Measurements from ENCODE around the gene FAM107B.
"Not testable (repeated sequence)": the region's sequence is repeated elsewhere in the genome, so short reads cannot be mapped to it uniquely, and the experiment has no call there.

FAM107B gene

DNA sequence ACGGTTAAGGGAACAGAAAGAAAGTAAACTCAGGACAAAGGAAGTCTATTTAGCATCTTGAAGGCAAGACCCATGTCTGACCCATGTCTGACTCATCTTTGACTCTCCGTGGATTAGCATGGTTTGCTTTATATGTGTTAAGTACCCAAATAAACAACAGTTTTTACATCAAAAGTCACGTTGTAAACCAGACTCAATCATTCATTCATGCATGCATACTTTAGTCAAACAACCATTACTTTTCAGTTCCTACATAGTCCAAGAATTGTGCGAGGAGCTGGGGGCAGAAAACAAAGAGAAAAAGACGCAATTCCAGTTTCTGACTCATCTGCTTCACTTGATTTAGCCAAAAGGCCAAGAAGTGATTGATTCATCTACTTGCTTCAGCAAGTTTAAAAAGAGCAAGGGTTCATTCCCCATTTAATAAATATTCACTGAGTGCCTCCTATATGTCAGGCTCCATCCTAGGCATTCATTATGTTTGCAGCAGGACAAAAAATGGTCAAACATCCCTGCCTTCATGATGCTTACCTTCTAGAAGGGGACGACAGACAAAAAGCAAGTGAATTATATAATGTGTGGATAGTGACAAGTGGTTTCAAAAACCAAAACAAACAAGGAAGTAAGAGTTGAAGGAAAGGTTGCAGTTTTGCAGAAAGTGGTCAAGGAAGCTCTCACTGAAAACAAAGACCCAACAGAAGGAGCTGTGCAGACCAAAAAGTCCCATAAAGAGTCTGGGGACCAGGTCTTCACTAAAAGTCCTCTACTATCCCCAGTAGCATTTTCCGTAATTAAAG is 116.2 kb downstream of the FAM107B start:
- DNase-seq: no peak

DNA sequence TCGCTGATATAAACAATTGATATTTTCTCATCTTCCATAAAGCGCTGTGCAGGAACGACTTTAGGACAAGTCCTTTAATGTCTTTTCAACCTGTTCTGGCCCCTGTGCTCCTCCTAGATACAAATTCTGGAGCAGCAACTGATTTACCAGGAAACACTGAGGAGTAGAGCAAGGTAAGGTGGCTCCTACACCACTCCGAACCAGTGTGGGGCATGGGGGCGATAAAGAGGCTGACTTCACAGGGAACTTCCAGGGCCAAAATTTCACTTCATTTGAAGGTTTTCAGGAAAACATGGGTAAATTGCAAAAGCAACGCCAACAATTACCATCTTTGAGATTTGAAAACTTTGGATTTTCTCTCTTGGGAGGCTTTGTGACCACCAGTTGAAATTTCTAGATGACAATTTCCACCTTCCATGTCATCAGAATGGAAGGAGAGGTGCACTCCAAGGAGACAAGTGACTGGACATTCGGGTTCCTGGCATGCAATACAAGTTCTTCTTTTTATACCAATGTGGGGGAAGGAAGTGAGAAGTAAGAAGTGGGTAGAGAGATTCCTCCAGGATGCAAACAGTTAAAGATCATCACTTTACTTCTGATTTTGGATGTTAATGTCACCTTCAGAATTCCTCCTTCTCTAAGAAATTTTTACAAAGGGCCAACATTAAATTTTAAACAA is 118.5 kb downstream of the FAM107B start:
- no peak for DNase-seq

DNA sequence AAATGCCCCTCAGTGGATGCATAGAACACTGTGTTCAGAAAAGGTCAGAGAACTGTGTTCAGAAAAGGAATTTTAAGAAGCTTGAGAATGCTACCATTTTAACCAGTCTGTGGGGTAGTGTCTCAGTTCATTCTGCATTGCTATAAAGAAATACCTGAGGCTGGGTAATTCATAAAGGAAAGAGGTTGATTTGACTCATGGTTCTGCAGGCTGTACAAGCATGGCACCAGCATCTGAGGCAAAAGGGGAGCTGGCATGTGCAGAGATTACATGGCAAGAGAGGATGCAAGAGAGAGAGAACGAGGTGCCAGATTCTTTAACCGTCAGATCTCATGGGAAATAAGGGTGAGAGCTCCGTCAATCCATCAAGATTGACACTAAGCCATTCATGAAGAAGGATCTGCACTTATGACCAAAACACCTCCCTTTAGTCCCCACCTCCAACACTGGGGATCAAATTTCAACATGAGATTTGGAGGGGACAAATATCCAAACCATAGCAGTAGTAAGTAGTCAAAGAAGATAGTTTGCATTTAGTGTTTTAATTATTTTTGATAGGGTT is 119.8 kb downstream of the FAM107B start:
- no peak for DNase-seq

DNA sequence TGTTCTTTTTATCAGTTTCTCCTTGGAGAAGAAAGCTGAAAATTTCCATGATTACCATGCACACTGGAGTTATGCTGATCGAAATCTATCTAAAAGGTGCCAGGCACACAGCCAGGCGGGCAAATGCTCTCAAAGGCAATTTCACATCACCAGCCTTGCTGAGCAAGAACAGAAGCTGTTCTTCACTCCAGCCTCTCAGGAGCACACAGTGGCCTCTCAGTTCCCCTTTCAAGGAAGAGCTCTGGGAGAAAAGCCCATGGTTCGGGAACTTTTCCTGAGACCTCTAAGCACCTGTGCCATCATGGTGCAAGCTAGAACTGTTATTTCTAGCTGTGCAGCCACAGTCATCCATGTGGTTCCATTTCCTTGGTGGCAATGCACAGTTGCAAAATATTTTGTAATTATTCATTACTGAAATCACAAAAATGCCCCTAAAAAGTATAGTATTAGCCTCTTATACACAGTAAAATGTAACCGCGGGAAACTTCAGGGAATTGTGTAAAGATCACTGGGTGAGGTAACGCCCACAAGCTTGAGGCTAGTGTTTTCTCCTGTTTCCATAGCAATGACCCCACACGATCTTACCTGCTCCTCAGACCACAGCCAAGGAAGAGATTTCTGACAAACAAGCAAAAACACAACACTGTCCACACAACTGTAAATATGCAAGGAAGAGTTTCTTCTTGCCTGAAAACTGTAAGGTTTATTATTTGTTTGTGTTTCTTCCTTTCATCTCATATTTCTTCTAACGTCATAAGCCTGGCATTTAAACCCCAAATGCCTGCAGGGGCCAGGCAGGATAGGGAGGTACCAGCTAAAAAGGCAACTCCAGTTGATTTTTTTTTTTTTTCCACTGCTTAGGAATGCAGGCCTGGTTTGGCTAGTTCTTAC is 121.2 kb downstream of the FAM107B start:
- DNase-seq: no peak

DNA sequence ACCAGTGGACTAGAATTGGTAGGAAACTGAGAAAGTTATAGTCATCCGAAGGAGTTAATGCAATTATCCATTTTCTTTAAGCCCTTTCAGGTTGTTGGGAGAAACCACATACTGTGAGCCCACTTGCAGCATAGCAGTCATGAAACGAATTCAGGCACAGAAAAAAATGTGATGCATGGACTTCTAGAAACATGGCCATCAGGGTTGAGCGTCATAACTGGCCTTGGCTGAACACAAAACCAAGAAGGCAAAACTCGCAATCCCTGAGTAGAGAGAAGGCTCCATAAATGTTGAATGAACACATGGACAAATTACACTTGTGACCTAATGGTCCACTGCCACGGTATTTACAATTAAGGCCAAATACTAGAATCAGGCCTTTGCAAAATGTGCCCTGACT is 121.9 kb downstream of the FAM107B start:
- DNase-seq: no peak

DNA sequence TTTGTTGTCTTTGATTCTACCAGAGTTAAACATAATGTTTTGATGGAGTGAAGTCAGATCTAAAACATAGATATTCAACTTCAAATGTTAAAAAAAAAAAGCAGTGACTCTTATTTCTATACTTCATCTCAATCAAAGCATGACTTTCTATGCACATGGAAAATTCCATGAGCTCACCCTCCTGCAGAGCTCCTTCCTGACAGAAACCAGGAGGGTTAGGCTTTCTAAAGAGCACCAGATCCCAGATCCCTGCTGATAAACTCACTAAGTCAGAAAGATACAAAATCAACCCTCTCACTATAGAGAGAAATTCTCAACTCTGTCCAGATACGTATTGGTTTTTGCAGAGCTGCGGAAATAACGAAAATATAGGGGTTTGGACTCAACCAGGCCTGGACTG is 122.6 kb downstream of the FAM107B start:
- no peak for DNase-seq

DNA sequence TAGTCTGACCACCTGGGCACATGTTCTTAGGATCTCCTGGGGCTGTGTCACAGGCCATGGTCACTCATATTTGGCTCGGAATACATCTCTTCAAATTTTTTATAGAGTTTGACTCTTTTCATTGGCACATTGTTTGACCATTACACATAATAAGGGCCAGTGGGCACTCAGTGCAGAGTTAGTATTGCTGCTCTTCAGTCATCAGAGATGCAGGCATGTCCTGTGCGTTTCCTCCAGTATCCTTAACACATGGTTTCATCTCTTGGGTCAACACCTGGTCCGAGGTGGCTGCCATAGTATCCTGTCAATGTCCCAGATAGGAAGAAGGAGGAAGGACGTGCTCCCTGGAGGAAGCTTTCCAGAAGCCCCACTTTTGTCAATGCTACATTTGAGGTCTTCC is 125.0 kb downstream of the FAM107B start:
- no peak for DNase-seq

DNA sequence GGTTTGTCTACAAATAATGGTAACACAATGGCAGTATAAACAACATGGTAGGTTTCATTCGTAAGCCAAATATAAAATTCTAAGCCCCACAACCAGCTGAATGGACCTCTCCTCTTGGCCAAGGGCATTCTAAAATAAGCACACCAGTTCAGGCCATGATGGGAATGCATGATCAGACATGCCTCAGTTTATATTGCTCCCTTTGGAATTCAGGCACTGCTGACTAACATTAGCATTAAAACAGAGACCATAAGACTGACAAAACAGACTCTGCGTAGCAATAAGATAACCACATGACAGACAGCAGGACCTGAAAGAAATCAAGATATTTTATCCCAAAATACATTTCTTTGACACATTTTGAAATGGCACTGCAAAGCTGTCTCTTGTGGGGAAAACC is 125.8 kb downstream of the FAM107B start:
- no peak for DNase-seq

DNA sequence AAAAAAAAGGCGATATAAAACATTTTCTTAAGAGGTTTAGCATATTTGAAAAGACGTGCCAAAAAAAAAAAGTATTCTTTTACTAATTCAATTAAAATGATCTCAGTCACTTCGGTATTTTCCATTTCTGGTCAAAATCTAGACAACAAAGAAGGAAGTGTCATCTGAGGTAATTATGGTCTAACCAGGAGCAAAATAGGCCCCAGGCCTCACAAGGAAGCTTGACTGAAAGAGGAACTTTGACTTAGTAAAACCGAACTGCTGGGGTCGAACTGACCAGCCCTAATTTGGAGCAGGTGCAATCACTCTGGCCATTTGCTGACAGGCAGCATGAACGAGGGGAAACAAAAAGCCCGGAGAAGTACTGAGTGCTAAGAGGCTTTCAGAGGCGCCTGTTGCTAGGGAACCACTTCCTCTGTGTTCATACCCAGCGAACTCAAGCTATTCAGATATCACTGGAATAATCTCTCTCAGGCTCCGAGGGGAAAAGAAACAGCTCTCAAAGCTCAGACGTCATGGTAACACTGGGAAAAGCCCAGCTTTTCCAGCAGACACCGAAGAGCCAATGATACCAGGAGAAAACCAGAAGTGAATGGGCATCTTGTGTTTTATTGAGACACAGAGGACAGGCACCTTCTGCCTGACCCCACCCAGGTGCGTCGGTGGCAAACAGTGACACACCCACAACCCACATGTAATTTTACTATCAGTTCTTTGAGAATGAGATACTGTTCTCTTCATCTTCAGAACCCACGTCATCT is 126.5 kb downstream of the FAM107B start:
- peak; percentile 95 for DNase-seq

DNA sequence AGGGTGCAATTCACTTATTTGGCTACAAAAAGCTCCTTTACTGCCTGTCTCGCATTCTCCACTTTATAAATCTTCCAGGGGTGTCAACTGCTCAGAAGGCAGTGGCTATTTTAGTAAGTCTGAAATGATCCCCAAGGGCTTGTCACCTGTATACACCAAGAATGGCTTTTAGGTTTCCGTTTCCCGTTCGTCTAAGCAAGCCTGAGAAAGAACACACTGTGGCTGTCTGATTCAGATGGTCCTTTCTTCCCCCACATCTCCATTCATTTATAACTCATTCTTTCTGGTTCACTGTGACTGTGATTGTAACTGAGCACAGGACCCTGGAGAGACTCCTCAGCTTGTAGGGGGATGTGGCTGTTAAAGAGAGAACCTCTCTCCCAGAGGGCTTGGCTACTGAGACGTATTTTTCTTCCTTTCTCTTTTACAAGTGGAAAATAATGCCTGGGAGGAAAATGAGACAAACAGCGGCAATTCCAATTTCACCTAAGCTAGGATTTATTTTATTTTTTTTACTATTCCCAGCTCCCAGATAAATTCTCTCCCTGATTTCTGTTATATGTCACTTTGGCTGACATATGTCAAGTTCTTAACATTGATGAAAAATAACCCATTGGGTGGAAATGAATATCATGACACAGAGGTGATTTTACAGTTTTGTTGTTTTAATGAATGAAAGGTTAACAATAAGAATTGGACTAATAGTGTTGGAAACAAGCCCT is 129.3 kb downstream of the FAM107B start:
- DNase-seq: no peak

DNA sequence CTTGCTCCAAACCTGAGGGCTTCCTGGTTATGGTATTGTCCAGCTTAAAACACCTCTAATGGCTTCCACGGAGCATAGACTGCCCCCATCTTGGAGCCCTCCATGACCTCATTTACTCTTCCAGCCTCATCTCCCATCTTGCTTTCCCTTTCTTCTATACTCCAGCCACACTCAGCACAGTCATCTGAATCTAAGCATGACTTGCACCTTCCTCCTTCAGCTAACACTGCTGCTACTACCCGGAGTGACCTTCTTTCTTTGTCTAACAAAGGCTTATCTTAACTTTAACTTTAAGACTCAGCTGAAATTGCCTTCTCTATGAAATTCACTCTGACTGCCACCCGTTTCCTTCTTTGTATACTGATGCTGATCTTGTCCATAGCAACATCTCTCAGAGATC is 135.1 kb downstream of the FAM107B start:
- no peak for DNase-seq

DNA sequence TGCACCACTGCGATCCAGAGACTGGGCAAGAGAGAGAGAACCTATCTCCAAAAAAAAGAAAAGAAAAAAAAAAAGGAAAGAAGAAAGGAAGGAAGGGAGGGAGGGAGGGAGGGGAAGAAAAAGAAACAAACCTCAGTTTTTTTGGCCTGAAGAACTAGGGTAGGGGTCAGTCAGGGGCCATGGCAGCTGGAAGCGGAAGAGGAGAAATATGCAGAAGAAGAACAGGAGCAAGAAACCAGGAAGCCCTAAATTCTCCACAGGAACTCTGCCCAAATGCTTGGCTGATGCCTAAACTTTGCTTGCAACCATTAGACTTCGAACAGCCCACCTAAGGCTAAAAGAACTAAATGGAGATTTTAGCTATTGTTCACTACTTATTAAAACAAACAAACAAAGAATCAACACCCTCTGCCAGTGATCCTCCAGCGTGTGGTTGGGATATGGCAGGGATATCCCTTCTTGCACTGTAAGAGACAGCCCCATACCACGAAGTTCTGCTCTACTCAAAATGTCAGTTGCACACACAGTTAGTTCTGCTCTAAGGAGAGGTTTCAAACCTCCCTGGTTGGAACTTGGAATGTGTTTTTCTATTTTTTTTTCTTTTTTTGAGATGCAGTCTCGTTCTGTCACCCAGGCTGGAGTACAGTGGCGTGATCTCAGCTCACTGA is 139.5 kb downstream of the FAM107B start:
- no peak for DNase-seq

DNA sequence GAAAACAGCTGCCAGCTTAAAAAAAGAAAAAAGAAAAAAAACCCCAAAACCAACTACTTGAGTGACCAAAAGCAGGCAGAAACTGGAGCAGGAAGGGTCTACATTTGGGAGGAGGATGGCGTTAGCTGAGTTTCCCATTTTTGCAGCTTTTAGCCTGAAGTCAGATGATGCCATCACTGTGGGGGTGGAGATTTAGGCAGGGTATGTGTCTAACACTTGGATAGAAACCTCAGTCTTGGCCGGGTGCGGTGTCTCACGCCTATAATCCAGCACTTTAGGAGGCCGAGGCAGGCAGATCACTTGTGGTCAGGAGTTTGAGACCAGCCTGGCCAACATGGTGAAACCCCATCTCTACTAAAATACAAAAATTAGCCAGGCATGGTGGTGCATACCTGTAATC is 140.1 kb downstream of the FAM107B start:
- not testable (repeated sequence) for DNase-seq

DNA sequence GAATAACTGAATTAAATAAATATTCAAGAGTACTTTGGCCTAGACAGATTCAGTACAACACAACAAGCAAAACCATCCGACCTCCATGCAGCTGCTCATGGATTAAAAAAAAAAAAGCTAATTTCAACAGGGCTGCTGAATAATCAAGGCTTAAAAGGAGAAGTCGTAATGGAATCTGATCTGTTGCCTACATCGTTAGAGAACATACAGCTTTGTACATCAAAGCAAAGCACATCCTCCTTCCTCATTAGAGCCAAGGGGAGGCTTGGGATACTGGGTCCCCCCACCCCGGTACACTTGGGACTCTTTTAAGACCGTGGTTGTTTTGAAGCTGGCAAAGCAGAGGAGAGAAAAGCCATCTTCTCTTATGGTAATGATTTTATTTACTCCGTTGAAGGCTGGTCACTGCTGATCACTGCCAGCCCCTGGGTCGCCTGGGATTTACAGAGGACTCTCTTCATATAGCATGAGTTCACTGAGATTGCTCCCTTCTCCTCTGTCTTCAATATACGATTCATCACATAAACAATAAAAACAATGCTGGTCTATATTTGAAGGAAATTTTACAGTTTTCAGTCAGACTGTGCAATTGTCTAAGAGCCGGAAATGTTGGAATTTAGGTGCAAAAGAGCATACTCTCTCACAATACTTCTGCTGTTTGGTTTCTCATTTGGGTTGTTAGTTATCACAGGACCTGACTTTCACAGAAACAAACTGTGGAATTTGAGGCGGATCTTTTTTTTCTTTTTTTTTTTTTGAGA is 148.8 kb downstream of the FAM107B start:
- DNase-seq: peak; percentile 11

DNA sequence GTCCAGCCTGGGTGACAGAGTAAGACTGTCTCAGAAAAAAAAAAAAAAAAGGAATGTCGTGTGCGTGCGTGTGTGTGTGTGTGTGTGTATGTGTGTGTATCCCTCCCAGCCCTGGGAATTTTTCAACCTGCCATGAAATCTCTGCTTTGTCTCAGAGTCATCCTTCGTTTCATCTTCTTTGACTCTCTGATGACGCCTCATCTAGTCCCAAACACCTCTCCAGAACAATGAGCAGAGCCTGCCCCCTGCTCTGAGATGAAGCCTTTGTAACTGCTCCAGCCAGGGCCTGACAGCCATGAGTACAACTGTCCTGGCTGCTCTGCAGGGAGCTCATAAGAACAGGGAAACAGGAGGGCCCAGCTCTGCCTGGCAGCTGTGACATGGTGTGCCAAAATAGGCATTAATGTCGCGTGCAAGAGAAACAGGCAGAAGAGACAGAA is 149.5 kb downstream of the FAM107B start:
- peak; percentile 57 for DNase-seq

DNA sequence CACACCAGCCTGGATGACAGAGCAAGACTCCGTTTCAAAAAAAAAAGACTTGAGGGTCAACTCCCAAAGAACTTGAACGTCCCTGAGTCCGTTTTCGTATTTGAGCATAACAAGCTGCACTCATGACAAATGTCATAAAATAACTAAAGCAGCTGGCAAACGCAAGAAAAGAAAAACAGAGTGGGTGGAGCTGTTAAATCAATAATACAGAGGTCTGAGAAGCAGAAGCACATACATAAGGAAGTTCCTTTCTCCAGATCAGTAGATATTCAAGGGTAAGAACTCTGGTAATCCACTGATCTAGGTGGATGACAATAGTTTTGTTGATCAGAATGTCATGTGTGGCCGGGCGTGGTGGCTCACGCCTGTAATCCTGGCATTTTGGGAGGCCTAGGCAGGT is 150.1 kb downstream of the FAM107B start:
- no peak for DNase-seq

DNA sequence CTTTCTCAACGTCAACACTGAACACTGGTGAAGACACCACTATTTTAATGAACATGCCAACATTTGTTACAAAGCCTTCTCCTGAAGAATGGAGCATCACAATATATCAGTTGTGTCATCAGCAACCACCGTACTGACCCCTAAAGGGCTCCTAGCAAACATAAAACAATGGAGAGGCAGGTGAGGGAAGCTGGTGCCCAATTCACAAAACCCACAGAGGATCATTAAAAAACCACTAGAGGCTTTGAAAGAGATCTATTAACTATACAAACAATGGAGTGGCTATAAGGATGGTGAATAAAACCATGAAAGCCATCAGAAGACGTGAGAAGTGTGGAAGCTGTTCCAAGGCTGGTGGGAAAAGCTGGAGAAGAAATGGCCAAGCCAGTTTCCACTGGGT is 150.8 kb downstream of the FAM107B start:
- DNase-seq: peak; percentile 49

DNA sequence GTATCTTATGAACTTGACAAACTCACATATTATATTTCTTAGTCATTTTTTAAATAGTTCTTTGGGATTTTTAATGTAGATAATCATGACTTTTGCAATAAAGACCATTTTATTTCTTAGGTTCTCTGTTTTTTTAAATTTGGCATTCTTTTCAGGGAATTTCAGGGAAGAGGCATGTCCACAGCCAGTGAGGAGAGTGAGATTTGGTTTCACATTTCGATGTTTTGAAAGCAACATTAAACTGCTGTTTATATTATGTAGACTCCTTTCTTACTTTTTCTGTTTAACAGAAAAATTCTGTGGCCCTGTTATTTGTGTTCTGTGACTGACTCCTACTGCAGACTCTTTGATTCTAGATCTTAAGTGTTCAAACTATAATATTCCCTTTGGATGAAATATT is 153.7 kb downstream of the FAM107B start:
- no peak for DNase-seq

DNA sequence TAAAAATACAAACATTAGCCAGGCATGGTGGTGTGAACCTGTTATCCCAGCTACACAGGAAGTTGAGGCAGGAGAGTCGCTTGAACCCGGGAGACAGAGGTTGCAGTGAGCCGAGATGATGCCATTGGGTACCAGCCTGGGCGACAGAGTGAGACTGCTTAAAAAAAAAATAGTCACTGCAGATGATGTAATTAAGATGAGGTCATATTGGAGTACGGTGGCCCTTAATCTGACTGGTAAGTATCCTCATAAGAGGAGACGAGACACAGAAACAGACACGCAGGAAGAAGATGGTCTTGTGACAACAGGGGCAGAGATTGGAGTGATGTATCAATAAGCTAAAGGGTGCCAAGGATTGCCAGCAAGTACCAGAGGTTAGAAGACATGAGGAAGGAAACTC is 156.0 kb downstream of the FAM107B start:
- DNase-seq: no peak

DNA sequence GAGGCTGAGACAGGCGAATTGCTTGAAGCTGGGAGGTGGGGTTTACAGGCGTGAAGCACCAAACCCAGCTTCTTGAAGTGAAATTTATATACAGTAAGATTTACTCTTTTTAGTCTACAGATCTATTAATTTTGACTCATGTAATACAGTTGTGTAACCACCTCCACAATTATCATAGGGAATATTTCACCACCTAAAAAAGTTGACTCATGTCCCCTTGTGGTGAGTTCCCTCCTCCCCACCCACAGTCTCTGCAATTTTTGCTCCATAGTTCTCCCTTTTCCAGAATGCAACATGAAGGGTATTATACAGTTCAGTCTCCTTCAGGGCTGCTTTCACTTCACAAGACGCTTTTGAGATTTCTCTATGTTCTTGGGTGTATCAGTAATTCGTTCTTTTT is 156.8 kb downstream of the FAM107B start:
- DNase-seq: no peak
